HS-27A (cell line): ENCODE results near the gene ARMH1.
"Not testable (repeated sequence)": the region's sequence is repeated elsewhere in the genome, so short reads cannot be mapped to it uniquely, and the experiment has no call there.

ENCODE experiments used
- DNase-seq: peaks from one replicate; pipeline ENCODE4 v3.0.0-alpha.2; 2012; ENCODE audit warnings: low read depth, missing footprints

Gene ARMH1

DNA sequence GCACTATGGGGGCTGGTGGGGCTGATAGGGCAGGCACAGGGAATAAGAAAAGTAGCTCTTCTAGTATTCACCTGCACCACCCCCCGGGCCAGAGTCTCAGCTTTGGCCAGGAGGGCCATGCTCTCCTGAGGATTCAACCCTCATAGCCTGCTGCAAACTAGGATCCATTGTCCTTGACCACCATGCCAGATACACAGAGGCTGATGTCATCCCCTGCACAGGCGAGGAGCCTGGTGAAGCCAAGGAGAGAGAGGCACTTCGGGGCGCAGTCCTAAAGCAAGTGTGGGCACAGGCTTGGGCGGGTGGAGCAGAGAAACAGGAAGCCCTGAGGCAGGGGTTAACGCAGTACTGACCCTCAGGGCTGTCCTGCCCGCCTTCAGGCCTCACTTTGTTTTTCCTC, 29.7 kb upstream of the ARMH1 start:
- no peak for DNase-seq

DNA sequence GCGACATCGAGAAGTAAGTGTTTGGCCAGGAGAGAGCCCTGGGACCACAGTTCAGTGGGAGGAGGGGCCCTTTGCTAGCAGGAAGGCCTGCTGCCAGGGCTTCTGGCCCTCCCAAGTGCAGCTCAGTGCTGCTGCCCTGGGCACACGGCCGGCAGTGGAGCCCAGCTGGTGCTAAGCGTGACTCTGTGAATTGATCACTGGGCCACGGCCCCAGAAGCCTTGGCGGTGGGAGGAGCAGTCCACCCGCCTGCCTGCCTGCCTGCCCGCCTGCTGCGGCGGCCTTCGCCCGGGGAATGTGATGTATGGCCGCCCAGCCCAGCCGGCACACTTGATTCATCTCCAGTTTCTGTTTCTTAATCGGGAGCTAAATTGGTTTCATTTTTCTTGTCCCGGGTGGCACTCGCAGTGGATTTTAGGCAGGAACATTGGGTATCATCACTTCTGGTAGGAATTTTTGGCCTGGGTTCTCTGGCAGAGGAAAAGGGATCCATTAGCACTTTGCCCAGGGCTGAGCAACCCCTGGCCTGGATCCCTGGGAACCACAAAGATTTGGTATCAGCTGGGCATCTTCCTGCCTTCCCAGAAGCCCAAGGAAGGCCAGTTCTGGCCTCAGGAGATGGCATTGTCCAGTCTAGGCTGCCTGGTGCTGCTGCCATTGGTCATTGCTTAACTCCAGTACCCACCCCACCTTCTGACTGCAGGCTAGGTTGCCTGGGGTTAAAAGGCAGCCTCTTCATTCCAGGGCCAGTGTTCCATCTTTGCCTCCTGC, 28.9 kb upstream of the ARMH1 start:
- DNase-seq = no peak

DNA sequence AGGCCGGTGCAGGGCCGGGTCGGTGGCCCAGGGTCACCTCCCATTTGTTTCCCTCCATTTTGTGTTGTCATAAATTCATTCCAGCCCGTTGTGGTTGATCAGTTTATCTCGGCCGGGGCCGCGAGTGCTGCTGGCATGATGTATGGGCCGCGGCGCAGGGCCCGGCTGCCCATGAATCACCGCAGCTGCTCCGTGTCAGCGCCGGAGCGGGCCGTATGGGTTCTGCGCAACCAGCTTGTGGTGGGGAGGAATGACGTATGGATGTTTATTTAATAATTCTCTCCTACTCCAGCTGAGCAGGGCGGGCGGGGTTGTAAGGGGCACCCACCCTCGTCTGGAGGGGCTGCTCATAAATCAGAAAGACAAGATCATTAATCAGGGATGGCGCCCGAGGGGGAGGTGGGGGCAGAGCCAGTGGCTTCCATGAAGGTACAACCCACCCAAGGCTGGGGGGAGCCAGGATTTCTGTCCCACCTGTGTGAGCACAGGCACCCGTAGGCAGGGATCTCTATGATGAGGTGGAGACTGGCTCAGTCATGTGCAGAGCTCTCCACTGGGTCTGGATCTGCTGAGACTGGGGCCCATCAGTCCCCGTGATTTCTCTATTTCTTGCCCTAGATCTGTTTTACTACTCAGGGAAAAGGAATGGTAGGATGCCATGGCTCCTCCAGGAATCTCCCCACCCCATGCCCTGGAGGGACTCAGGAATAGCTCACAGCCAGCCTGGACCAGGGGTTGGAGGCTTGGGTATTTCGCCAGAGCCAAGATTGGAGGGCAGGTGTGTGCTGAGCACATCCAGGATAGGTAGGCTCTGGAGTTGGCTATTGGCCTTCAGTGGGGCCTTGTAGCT, 28.0 kb upstream of the ARMH1 start:
- no peak for DNase-seq

DNA sequence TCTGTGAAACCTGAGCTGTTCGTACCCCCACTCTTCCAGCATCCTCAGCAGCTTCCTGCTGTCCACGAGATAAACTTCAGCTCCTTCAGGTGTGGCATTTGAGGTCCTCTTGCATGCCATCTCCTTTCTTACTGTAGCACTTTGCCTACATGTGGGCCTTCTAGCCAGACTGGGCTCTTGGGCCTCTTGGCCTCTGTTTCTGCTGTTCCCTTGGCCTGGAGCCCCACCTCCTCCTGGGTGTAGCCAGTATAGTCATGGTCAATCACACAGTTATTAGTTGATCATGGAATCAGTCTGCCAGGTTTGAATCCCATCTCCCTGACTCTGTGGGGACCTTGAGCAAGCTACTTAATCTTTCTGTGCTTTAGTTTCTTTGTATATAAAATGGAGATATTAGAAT, 26.6 kb upstream of the ARMH1 start:
- DNase-seq = no peak

DNA sequence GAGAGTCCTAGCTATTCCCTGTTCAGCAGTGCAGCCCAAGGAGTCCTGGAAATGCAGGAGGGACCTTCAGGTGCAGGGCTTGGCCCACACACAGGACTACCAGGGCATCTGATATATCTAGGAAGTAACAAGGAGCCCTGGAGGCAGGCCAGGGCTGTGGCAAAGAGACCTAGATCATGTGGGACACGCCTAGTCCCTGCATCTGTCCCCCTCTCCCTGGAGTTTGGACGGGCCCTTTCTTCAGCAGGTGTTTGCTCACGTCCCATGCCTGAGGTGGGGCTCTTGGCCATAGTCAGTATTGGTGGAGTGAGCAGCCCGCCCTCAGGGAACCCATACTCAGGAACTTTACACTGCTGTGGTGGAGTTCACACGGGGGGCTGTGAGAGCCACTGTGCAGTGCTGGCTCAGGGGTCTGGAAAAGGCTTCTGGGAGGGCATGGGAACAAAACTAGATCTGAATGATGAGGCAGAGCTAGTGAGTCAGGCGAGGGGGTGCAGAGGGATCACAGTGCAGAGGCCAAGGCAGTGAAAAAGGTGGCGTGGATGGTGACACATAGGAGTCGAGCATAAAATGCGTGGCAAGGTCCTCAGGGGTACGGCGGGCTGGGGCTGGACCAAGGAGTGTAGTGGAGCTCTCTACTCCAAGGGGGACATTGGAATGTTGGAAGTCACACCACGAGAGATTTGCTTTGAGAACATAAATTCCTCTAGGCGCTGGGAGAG, 25.8 kb upstream of the ARMH1 start:
- no peak for DNase-seq

DNA sequence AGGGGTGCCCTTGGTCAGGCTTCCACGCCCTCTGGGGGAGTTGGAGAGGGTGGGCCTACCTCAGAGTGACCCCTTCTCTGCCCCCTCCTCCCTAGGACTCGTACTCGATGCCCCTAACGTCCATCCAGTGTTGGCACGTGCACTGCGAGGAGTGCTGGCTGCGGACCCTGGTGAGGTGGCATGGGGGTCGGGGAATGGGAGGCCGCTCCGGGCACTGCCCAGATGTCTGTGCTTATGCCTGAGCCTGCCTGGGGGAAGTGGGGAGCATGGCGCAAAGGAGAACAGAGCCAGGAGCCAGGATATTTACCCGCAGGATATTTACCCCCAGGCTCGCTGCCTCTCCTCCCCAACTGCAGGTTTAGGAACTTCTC, 24.7 kb upstream of the ARMH1 start:
- DNase-seq = no peak

DNA sequence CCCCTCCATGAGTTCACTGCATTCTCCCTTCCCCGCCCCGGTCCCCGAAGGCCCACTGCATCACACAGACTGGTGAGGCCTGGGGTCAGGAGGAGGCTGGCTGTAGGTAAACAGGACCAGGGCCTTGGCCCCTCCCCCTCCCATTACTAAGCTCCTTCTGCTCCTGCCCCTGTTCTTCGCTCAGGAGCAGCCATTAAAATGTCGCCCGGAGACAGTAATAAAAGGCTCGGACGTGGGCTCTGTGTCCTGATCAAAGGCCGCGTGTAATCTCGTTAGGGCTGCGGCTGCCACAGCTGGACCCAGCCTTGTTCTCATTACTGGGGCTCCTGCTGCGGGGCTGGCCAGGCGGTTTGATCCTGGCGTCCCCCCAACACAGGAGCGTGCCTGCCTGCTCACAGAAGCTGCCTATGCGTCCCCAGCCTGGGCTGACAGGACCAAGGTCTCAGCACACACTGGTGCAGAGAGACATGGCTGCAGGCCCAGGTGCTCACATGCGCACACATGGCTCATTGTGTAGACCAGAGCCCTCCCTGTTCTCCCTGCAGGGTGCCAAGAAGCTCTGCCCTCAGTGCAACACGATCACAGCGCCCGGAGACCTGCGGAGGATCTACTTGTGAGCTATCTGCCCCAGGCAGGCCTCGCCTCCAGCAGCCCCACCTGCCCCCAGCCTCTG, 24.2 kb upstream of the ARMH1 start:
- DNase-seq = no peak

DNA sequence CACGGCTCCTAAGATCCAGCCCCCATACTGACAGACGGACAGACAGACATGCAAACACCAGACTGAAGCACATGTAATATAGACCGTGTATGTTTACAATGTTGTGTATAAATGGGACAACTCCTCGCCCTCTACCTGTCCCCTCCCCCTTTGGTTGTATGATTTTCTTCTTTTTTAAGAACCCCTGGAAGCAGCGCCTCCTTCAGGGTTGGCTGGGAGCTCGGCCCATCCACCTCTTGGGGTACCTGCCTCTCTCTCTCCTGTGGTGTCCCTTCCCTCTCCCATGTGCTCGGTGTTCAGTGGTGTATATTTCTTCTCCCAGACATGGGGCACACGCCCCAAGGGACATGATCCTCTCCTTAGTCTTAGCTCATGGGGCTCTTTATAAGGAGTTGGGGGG, 23.4 kb upstream of the ARMH1 start:
- DNase-seq = no peak

DNA sequence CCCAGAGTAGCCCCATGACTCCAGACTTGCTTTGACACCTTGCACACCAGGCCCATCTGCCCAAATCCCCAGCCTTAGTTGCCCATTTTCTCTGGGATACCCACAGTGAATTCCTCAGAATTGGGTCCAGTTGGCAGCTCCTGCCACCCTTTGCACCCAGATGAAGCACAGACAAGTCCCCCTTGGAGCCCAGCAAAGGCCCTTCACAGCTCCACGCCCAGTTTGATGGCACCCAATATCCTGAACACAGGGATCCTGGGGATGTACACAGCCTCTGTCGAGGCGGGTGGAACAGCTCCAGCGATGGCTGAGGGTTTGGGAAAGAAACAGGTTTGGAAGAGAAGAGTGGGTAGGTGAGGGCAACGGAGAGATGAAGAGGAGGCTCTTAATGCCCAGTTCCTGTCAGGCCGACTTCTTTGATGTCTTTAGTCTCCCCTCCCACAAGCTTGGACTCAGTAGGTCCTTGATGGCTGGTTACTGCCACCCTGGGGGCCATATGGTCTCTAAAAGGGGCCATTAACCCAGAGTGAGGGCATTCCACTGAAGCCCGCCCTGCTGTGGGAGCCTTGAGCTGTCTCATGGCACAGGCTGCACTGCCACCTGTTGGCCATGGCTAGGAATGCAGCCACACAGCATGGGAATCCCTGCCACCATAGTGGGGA, 21.9 kb upstream of the ARMH1 start:
- DNase-seq = no peak

DNA sequence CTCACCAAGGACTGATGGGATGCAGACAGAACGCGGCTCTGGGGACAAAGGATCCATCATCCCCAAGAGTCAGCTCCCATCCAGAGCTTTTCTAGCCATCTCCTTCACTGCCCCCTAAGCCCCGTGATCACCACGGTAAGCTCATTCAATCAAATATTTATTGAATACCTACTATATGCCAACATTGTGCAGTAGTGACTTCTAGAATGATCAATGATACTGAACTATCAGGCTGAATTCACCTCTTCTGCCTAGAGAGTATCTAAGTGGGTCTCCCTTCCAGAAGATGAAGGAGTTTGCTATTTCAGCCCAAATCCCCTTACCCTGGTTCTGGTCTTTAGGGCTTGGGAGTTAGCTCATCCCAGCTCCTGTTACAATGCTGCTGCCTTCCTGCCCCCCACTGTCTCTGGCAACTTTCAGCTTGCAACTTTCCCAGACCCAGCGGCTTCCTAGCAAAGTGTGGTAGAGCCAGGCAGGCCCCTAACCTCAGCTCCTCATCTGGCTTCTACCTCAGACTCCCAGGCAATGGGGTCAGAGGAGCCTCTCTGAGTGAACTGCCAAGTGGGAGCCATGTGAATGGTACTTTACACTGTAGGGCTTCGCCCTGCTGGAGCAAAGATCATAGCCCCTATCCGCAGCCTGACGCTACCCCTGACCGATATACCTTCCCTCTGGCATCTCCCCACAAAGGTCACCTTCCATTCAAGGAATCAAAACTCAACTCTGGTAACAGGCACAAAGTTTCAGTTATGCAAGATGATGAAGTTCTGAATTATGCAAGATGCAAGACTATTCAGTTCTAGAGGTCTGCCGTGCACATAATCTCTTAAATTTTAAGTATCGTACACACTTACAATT, 21.2 kb upstream of the ARMH1 start:
- no peak for DNase-seq

DNA sequence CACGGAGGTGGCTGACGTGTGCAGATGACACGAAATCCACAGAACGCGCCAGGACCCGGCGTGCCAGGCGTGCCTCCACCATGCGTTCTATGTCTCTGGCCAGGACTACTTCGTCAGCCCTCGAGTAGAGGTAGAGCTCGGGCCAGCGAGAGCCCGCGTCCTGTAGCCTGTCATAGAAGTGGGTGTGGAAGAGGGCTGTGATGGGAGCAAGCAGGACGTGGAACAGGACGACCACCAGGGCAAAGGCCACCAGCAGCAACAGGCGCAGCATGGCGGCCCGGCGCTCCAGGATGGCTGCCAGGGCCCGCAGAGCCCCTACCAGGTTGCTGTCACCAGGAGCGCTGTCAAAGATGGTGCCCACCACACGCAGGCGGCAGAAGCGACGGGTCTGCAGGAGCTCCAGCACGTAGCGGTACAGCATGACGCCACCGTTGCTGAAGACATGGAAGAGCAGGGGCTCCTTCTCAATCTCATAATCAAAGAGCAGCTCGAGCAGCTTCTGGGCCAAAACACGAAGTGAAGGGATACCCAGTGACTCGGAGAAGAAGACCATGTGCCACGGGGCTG, 19.8 kb upstream of the ARMH1 start:
- DNase-seq = no peak

DNA sequence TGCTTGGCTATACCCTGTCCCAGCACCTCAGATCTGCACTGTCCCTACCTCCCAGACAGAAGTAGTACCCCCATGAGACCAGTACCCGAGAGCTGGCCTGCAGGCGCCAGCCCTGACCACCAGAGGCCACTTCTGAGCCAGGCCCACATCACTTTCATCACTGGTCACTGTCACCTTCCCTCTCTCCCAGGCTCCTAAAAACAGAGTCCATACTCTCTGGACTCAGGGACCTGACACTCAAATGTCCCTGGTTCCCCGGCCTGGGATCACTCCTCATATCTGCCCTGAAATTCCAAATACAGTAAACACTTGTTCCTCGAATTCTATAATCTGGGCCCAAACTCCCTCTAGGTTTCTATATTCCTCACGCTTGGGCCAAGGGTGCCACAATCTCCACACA, 18.9 kb upstream of the ARMH1 start:
- no peak for DNase-seq

DNA sequence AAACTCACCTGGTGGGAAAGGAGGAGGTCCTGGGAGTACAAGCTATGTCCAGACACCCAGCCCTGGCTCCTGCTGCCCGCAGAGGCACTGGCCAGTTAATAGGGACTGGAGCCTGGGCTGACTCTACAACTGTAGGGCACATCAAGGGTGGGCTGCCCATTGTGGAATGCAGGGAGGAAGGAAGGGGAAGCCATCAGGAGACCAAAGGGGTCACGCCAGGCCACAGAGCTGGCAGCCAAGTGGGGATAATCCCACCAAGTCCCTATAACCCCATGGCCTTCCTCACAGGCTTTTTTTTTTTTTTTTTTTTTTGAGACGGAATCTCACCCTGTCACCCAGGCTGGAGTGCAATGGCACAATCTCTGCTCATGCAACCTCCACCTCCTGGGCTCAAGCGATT, 14.9 kb upstream of the ARMH1 start:
- no peak for DNase-seq

DNA sequence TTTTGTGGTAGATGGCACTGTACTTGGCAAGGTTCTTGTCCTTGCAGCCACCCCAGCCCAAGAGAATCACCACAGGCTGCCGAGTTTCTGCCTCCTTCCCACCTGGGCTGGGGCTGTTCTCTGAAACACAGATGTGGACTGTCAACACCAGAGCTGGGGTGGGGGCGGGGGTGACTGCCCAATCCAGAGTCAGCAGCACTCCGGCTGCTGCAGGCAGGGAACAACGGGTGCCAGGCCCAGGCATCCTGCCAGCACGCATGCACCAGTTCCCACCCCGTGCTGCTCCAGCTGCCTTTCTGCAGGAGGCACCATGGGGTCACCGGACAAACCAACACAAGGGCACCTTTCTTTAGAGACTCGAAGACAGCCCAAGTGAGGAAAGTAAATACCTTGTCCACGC, 14.3 kb upstream of the ARMH1 start:
- DNase-seq = no peak

DNA sequence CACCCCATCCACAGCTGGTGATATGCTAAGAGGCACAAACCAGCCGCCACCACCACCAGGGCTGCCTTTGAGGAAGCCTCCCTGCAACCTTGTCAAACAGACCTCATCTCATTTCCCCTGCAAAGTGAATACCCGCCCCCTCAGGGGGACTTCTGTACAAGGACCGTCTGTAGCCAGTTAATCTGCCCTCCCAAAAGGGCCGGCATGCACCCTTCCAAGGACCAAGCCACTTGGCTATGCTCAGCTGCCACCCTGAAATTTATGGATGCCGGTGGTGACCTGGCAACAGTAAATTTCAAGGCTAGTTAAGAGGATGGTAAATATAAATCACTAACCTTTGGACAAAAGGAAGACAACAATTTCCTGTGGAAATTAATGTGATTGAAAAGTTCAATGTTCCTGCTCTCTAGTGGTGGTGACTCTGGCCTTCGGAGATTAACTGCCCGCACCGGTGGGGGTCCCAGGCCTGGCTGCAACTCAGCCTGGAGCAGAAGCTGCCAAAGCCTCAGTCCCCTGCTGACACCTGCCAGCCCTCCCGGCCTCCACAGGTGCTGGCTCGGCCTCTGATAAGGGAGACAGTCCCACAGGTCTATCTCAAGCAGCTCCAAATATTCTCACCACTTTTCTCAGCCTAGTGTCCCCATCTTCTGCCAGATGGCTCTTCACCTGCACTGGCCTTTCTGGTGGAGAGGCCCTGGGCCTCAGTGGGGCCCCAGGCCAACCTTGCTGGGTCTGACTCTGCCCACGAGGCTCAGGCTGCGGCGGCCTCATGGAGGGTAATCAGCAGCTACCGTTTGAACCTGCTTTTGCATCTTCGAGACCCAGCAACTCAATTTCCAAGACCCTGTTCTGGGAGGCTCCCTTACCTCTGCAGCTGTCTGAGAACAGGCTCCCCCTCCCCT, 12.5 kb upstream of the ARMH1 start:
- DNase-seq = no peak

DNA sequence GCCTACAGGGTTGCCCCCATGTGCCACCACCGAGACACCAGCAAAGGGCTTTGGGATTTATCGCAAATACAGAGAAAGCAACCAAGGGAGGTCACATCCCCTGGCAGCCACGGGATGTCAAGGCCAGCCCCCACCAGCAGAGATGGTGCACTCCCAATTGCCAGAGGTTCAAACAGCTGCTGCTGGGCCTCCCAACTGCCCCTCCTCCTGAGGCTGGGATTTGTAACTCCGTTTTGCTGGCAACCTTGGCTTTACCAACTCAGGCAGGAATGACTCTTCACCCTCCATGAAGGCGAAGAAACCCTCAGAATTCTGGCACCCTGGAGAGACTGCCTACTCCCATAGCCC, 11.9 kb upstream of the ARMH1 start:
- DNase-seq = no peak

DNA sequence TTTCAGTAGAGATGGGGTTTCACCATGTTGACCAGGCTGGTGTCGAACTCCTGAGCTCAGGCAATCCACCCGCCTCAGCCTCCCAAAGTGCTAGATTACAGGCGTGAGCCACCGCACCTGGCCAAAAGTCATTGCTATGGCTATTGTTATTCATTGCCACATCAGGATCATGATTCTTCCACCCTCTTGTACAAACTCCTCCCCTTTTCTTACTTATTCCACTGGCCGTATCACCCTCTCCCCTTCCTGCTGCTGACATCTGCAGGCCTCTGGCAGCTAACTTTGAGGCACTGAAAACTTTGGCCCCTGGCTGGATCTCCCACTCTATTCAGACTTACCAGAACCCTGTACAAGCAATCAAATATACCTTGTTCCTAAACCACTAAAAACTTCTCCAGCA, 11.1 kb upstream of the ARMH1 start:
- no peak for DNase-seq

DNA sequence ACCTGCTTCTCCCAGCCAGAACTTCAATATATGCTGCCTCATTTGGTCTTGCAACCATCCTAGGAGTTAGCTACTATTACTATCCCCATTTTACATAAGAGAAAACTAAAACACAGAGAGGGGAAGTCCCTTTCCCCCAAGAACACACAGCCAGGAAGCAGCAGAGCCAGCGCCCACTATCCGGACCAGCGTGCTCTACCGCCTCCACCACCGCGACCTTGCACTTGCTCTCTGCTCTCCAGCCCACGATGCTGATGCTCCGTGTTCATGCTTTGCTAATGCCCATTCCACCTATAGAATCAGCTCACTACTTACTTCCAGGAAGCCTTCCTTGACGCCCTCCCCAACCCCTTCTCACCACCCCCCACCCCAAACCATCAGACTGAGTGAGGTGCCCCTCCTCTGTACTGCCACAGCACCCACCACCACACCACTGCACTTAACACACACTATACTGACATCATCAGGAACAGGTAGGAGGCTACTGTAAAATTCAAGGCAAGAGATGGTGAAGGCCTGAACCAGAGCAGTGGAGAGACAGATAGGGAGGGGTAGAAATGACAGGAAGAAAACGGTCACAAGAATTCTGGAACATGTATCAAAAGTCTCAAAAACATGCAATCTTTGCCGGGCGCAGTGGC, 9.7 kb upstream of the ARMH1 start:
- no peak for DNase-seq

DNA sequence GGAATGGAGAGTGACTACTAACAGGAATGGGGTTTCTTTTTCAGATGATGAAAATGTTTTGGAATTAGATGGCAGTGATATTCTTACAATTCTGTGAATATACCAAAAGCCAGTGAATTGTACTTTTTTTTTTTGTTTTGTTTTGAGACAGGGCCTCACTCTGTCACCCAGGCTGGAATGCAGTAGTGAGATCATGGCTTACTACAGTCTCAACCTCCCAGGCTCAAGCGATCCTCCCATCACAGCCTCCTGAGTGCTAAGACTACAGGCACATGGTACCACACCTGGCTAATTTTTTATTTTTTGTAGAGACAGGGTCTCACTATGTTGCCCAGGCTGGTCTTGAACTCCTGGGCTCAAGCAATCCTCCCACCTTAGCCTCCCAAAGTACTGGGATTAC, 7.8 kb upstream of the ARMH1 start:
- not testable (repeated sequence) for DNase-seq
